Ramos (cell line): Measurements from ENCODE around the gene CARD11.

Source experiments
- in situ Hi-C: fragments of 300-500 bp; cut with MboI; formaldehyde crosslinking; loops from one replicate; pipeline ENCODE4 v1.14.3; 2022; ENCODE audit warnings: low sequenced_read_pairs; ENCODE audit not compliant: unreplicated experiment

CARD11 gene

DNA sequence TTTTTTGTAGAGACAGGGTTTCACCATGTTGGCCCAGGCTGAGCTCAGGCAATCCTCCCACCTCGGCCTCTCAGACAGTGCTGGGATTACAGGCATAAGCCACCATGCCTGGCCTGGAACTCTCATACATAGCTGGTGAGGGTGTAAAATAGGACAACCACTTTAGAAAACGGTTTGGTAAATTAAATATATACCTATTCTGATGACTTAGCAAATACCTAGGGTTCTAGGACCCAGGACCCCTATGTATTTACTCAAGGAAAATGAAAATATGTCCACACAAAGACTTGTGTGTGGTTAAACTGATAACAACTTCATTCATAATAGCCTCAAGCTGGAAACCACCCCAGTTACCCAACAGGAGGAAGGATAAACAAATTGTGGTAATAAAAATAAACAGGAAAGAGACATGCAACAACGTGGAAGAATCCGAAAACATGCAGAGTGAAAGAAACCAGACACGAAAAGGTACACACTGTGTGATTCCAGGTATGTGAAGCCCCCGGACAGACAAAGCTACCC lies 52.7 kb downstream of the CARD11 start:
- in situ Hi-C loops: no loop called here

DNA sequence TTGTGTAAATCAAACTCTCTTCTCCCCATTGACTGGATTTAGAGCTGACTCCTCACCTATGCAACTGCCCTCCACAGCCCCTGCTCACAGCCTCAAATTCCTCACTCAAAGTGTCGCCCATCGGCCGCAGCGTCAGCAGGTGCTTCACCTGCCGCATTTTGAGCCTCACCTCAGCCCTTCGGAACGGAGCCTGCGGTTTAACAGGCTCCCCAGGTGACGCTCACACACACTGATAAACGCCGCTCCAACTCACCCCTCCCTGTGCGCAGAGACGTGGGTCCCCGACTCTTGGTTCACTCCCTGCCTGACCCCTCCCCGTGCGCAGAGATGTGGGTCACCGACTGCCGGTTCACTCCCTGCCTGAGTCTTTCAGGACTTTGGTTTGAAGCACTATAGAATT lies 57.1 kb downstream of the CARD11 start:
- in situ Hi-C loops: no loop called here

DNA sequence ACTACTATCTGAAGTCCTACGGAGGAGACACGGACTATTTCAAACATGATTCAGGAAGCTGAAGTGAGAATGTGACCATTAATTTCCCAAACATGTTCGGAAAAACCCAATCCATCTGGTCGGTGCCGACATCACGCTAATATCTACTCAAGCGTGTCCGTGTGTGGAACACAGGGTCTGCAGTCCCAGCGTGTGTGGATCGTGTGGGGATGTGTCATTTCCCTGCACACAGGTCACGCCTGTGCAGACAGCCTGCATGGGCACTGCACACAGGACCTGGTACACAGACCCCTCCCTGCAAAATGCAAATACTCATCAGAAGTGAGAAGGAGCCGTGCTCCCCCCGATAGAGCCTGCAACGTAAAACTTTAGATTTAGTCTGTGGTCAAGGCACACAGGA lies 57.8 kb downstream of the CARD11 start:
- in situ Hi-C loops: no loop called here

DNA sequence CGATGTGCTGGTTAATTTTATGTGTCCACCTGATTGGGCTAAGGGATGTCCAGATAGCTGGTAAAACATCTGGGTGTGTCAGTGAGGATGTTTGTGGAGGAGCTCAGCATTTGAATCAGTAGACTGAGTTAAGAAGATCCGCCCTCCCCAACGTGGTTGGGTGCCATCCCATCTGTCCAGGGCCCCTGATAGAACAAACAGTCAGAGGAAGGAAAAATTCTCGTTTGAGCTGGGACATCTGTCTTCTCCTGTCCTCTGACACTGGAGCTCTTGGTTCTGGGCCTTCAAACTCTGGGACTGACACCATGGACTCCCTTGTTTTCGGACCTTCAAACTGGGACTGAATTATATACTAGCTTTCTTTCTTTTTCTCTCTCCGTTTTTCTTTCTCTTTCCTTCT lies 59.6 kb downstream of the CARD11 start:
- in situ Hi-C loops: no loop called here

DNA sequence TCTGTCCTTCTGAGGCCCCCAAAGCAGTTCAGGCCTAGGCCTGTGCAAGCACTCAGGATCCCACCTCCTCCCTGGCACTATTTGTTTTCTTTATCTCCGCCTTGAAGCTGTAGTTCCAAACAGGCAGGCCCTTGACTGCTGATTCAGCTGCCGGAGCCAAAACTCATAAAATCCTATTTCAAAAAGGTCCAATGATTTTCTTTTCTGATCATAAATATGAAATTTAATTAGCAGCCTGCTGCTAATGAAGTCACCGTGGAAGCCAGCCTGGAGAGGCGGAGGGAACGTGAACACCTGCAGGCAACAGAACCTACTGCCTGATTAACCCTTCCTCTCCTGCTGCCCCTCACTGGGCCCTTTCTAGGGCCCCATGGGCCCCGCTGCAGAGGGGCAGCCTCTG lies 60.1 kb downstream of the CARD11 start:
- in situ Hi-C loops: no loop called here

DNA sequence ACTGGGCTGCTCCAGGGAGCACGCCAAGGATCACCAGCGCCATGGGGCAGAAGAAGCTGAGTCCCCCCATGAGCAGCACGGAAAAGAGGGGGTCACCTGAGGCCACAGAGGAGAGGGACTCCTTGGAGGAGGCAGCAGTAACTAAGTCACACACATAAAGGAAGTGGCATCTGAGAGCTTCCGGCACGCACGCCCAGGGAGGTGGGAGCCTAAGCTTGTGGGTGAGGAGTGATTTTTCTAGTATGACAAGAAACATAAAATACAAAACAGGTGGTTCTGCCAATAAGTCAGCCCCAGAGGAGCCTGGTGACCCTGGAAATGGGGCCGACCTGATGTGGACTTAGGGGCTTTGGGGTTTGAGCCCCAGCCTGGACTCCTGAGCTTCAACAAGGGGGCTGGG lies 60.8 kb downstream of the CARD11 start:
- in situ Hi-C loops: no loop called here

DNA sequence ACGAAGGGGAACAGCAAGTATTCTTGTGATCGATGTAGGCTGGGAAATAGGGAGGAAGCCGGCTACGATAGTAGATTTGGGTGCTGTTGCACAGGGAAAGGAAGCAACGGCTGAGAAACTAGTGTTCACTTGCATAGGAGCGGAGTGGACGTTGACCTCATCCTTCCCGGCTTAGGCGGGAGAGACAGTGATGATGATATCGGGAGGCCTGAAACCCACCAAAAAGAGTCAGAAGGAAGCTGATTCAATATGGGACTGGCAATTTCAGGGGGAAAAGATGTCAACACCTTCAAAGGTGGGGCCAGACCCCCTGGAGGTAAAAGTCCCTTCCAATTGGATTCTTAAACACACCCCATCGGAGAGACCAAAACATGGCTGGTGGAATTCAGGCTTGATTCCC lies 61.3 kb downstream of the CARD11 start:
- in situ Hi-C loops: no loop called here

DNA sequence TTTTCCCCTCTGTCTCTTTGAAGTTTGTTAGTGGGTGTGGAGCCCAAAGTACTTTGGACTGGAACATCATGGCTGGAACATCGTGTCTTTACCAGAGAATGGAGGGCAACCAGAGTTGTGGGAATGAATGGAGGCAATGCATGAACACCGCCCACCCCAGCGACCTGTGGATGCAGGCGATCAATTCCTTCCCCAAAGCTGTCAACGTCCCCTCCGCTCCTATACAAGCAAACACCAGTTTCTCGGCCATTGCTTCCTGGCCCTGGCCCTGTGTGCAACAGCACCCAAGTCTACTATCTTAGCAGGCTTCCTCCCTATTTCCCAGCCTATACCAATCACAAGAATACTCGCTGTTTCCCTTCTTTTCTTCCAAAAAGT lies 62.6 kb downstream of the CARD11 start:
- in situ Hi-C loops: no loop called here

DNA sequence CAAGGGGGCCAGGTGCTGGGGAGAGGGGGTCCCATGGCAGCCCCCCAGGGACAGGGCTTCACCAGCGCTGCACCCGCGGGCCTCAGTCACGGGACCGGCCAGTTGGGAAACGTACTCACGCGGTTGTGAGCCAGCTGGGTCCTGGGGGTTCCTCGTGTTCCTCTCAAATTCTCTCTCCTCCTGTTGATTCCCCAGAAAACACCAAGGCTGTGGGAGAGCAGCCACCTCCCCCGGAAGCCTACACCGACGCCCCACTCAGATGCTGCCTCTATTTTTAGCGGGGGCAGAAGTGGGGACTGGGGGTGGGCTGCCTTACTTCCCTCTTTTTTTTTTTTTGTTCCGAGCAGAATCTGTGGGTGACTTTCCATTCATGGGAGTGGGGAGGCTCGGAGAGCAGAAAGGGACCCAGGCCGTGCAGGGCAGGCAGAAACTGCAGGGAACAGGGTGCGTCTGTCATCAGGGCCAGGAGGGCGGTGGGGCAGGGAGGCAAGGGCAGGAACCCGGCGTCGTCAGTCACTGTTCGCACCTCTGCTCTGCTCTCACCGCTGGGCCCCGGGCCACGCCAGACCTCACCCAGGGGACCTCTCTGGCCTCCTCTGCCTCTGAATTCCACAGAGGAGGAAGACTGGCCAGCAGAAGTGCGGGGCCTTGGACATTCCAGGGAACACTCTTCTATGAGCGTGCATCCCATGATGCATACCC lies 63.1 kb downstream of the CARD11 start:
- in situ Hi-C loops: no loop called here

DNA sequence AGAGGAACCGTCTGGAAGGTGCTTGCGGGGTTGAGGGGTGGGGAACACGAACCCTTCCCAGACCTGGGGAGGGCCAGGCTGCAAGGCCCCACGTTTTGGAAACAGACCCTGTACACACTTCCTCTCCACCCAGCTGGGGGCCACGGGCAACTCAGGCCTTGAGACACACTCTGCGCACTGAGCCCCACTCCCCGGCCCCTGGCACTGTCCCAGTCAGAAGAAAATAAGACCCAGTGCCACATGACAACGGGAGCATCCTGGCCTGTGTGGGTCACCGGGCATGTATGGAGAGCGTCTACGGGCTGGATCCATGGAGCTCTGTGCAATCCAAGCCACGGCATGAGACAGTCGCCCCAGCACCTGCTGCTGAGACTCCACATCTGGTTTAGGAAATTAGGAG lies 63.7 kb downstream of the CARD11 start:
- in situ Hi-C loops: no loop called here

DNA sequence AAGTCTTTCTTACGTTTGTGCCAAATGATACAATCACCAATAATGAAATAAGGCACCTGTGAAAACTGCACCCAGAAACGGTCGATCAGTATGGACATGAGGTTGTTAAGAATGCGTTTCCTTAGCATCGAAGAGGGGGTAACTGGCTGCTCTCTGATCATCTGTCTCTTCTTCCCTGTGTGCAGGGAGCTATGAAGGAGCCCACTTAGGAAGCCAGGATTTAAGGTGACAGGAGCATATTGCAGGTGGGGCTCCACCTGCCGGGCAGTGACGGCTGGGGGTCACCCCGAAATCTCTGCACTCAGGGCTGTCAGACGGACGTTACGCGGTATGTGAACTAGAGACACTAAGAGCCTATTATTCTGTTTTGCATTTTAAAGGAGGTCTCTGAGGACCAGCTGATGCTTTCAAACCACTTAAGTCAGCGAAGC lies 64.5 kb downstream of the CARD11 start:
- in situ Hi-C loops: no loop called here

DNA sequence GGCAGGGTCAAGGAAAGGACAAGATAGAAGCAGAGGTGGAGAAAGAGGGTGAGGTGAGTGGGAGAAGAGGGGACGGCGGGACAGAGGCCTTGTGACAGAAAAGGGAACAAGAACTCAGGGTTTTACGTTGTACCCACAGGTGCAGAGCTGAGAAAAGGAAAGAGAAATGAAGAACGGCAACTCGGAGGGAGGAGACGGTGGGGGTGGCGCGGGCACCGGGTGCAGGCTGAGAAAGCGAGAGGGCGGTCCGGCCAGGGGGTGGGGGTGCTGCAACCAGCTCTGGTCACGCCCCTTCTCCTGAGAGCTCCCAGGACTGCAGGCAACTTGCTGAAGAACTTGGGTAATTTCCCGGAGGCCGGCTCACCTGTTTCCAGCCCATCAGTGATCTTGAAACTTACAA lies 65.3 kb downstream of the CARD11 start:
- in situ Hi-C loops: no loop called here

DNA sequence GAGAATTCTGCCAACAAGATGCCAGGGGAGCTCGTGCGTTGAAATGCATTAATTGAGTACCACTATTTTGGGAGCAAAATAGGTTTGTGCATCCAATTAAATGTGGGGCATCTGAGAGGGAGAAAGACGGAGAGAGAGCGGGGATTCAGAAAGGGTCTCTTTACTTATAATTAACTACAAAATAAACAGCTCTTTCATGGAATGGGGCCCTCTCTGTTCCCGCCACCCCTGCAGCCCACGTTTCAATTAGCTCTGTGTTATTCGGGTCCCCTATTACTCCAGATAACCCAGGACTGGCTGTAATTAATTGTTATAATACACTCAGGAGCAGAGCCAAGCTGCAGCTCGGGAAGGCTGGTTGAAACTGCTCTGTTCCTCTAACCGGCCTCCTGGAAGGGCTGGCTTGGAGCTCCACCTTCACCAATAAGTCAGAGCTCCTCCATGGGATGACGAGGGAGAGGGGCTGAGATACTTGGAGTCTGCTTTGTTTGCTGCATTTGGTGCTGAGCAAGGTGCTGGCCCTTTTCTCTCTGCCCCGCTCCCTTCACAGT lies 67.8 kb downstream of the CARD11 start:
- in situ Hi-C loops: no loop called here

DNA sequence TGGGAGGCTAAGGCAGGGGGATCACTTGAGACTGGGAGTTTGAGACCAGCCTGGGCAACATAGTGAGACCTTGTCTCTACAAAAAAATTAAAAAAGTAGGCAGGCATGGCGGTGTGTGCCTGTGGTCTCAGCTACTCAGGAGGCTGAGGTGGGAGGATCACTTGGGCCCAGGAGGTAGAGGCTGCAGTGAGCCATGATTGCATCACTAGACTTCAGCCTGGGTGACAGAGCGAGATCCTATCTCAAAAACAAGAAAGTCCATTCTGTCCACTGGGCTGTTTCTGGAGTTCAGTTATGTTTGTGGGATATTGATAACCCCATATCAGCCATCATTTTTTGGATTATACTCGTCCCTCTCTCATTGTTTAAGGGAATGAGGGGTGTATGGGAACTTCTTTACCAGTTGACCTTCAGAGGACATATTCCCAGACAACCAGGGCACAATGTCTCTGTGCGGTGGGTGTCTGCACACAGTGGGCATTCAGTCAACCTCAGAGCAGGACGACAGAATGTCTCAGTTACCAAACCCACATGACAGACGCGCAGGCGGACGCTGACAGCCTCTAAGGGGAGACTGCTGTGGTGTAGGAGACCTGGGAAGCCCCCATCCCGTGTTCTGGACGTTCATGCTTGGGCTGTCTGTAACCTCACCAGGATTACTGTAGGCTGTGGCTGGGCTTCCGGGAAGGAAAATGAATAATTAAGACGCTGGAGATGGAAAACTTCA lies 69.4 kb downstream of the CARD11 start:
- in situ Hi-C loops: no loop called here

DNA sequence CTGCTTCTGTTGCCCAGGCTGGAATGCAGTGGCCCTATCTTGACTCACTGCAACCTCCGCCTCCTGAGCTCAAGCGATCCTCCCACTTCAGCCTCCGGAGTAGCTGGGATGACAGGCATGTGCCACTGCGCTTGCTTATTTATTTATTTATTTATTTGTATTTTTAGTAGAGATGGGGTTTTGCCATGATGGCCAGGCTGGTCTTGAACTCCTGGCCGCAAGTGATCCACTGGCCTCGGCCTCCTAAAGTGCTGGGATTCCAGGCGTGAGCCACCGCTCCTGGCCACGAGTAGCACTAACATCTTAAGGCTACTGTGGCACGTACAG lies 70.9 kb downstream of the CARD11 start:
- in situ Hi-C loops: no loop called here

DNA sequence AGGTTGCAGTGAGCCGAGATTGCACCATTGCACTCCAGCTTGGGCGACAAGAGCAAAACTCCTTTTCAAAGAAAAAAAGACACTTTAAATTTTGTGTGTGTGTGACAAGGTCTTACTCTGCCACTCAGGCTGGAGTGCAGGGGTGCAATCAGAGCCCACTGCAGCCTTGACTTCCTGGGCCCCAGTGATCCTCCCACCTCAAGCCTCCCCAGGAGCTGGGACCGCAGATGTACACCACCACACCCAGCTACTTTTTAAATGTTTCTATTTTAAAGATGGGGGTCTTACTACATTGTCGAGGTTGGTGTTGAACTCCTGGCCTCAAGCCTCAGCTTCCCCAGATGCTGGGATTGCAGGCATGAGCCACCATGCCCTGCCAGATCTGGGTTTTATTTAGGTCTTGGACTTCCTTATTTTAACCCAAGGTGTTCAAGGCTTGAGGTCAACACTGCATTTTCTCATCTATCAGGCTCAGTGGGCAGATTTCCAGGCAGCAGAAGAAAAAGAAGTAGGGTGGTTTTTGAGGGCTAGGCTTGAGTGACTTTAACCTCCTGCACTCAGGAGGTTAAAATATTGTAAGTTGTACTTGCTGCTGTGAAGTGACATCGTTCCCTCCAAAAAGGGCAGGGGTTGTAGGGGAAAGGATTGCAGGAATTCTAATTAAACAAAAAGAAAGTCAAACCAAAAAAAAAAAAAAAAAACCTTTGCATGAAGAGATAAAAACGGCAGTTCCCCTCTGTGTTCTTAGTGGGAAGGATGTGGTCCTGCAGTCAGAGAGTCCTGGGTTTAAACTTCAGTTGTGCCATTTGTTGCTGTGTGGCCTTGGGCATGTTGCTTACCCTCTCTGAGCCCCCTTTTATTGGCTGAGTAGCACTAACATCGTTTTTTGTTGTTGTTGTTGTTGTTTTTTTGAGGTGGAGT lies 71.5 kb downstream of the CARD11 start:
- in situ Hi-C loops: no loop called here

DNA sequence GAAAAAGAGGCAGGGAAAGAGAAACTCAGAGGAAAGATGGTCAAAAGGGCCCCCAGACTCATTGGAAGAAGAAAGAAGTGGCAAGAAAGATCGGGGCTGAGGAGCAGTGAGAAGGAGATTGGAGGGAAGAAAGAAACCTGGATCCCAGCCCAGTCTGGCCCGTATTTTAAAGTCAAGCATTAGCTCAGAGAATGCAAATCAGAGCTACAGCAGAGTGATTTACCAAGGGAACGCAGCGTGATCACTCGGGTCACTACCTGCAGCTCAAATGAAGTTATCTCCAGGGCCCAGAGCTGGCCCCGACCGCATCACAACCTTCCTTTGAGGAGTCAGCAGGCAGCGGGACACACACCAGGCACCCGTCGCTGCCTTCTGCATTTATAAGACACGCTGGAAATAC lies 72.8 kb downstream of the CARD11 start:
- in situ Hi-C loops: no loop called here

DNA sequence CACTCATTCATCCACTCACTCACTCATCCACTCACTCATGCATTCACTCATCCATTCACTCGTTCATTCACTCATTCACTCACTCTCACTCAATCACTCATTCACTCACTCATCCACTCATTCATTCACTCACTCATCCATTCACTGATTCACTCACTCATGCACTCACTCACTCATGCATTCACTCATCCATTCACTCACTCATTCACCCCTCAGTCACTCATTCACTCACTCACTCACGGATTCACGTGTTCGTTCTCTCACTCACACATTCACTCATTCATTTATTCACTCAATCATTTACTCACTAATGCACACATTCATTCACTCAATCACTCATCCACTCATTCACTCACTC lies 73.4 kb downstream of the CARD11 start:
- in situ Hi-C loops: no loop called here

DNA sequence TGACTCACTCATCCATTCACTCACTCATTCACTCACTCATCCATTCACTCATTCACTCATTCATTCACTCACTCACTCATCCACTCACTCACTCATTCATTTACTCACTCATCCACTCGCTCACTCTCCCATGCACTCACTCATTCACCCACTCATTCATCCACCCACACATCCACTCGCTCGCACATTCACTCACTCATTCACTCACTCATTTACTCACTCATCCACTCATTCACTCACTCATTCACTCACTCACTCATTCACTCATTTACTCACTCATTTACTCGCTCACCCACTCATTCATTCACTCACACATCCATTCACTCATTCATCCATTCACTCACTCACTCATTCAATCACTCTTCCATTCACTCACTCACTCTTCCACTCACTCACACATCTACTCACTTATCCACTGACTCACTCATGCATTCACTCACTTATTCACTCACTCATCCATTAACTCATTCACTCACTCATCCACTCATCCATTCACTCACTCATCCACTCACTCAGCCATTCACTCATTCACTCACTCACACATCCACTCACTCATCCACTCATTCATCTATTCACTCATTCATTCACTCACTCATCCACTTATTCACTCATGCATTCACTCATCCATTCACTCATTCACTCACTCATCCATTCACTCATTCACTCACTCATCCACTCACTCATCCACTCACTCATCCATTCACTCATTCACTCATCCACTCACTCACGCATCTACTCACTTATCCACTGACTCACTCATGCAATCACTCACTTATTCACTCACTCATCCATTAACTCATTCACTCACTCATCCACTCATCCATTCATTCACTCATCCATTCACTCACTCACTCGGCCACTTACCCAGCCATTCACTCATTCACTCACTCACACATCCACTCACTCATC lies 74.0 kb downstream of the CARD11 start:
- in situ Hi-C loops: no loop called here
